Keratinocyte (primary cell): Measurements from ENCODE around the gene TCF20.

Experiments
- CTCF ChIP-seq, 3 experiments: IDR thresholded peaks in 1 of 3; conservative IDR thresholded peaks in 1 of 3; optimal IDR thresholded peaks in 1 of 3; 2 replicates in 2 of 3; 3 replicates in 1 of 3; pipeline versions ENCODE3 to v1.5.1; 2011; ENCODE audit warnings: low read length in 3 of 3, mild to moderate bottlenecking in 3 of 3, moderate library complexity in 2 of 3, control low read depth in 1 of 3, inconsistent platforms in 1 of 3; ENCODE audit not compliant: insufficient read depth in 2 of 3; ENCODE audit errors: extremely low read depth in 1 of 3
- EZH2 ChIP-seq: IDR thresholded peaks from one replicate; pipeline ENCODE4 v1.6.1; 2012; ENCODE audit warnings: inconsistent platforms, mild to moderate bottlenecking, low read length, moderate library complexity

DNA sequence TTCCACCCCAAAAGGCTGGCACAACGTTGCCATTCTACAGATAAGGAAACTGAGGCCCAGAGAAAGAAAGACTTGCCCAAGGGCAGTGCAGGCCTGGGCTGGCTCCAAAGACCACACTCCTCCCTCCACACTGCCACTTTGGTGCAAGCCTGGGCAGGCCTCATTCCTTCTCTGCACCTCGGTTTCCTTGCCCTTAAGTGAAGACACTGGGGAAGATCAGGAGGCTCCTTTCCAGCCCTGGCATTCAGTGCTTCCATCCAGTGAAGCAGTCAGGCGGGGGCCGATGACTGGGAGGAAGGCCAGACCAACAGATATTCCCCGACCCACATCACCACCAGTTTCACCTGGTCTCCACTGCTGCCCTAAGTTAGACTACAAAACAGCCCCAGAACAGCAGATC lies 18.3 kb upstream of the TCF20 start:
- no peak for TF ChIP-seq CTCF (optimal IDR thresholded peaks at IDR 0.05 in 1 of 3, IDR thresholded peaks at IDR 0.05 in 1 of 3, conservative IDR thresholded peaks at IDR 0.05 in 1 of 3; ENCODE audit: extremely low read depth in 1 of 3, insufficient read depth in 2 of 3, low read length in 3 of 3)
- no peak for TF ChIP-seq EZH2
